MCF 10A (cell line): Measurements from ENCODE around the gene MYOT. TPM values are rescaled to one million over a fixed set of nuclear protein-coding genes. Genes with fewer than 3 reads are reported as not detected.

Experiments
- BruUV-seq: library from RNA; stranded (reverse); fragments of 400-500 nt; replicated peaks from 2 replicates; lab custom pipeline; 2021; lab: Mats Ljungman, UMichigan
- CTCF ChIA-PET: fragments of 300-600 bp; sonication (Branson Sonifier 250); formaldehyde crosslinking; extraction: SDS; loops from one replicate; lab custom pipeline; 2021; ENCODE audit warnings: antibody characterized with exemption, inconsistent platforms; lab: Yijun Ruan, JAX
- POLR2A ChIA-PET: fragments of 300-600, 350-650 bp; sonication (Branson Sonifier 250); formaldehyde crosslinking; extraction: SDS; loops from one replicate; lab custom pipeline; 2020; ENCODE audit warnings: antibody characterized with exemption, inconsistent platforms; lab: Yijun Ruan, JAX
- DNase-seq: peaks from one replicate; pipeline ENCODE4 v3.0.0-alpha.2; 2018; ENCODE audit not compliant: unreplicated experiment
- H3K27ac Mint-ChIP-seq: one replicate; pipeline ENCODE4 v1.8.0; 2022; ENCODE audit warnings: mild to moderate bottlenecking, low read depth, mixed read lengths; ENCODE audit not compliant: unreplicated experiment
- H3K27me3 Mint-ChIP-seq: one replicate; pipeline ENCODE4 v1.8.0; 2022; ENCODE audit warnings: mixed read lengths; ENCODE audit not compliant: insufficient read depth, unreplicated experiment
- H3K36me3 Mint-ChIP-seq: one replicate; pipeline ENCODE4 v1.8.0; 2022; ENCODE audit warnings: mild to moderate bottlenecking, moderate library complexity, mixed read lengths; ENCODE audit not compliant: insufficient read depth, unreplicated experiment
- H3K4me1 Mint-ChIP-seq: one replicate; pipeline ENCODE4 v1.8.0; 2022; ENCODE audit warnings: mixed read lengths; ENCODE audit not compliant: insufficient read depth, unreplicated experiment
- H3K4me3 Mint-ChIP-seq: one replicate; pipeline ENCODE4 v1.8.0; 2022; ENCODE audit warnings: mild to moderate bottlenecking, moderate library complexity, mixed read lengths; ENCODE audit not compliant: unreplicated experiment
- H3K9me3 Mint-ChIP-seq: one replicate; pipeline ENCODE4 v1.8.0; 2022; ENCODE audit warnings: mixed read lengths; ENCODE audit not compliant: unreplicated experiment
- CTCF ChIP-seq: fragments of 200-600 bp; IDR thresholded peaks from one replicate; pipeline ENCODE4 v1.8.0; 2022; ENCODE audit warnings: antibody characterized with exemption, mild to moderate bottlenecking; ENCODE audit not compliant: unreplicated experiment
- intact Hi-C: fragments of 100-400 bp; cut with micrococcal nuclease; formaldehyde crosslinking; loops from 2 replicates; pipeline ENCODE4 v1.14.1; 2022
- total RNA-seq: library from RNA; stranded (reverse); gene quantifications from 2 replicates; pipeline ENCODE4 v1.2.3, GENCODE V29; 2022

Gene MYOT
- total RNA-seq, 1 experiment from 2014 or later, result not detected

GRCh38 chr5:137825165-137825564 is 42.5 kb upstream of the MYOT start:
- no peak for DNase-seq
- ChIA-PET CTCF (interaction anchor here (0.6 to 5.1 kb wide), 9 partner anchors 20 to 244 kb away, joined by 3 to 59 read pairs (median 7); no protein-coding TSS in a partner anchor), POLR2A (interaction anchor here (0.6 to 1.4 kb wide), 4 partner anchors 12 to 118 kb away, joined by 3 to 5 read pairs (median 4); no protein-coding TSS in a partner anchor)
- TF ChIP-seq CTCF, result no peak
- no peaks in the 10 kb centered on the region for H3K36me3 Mint-ChIP-seq
- no peaks in the 10 kb centered on the region for H3K9me3 Mint-ChIP-seq
- no peak overlapping the region for H3K4me3 Mint-ChIP-seq
- H3K27ac Mint-ChIP-seq, result no peak overlapping the region
- BruUV-seq, result no TSS peak
- no peaks in the 10 kb centered on the region for H3K4me1 Mint-ChIP-seq
- intact Hi-C loops, result no loop called here
- H3K27me3 Mint-ChIP-seq, result peaks cover 8% of the 10 kb centered on the region

- TF ChIP-seq CTCF, result no peak
- Mint-ChIP-seq H3K36me3 (no peaks in the 10 kb centered on the region), H3K27ac (no peak overlapping the region), H3K4me3 (no peak overlapping the region), H3K27me3 (peaks cover 7% of the 10 kb centered on the region), H3K4me1 (no peaks in the 10 kb centered on the region), H3K9me3 (no peaks in the 10 kb centered on the region)
- DNase-seq, result no peak
- BruUV-seq, result no TSS peak
- intact Hi-C loops, result no loop called here
- ChIA-PET CTCF (interaction anchor here (0.6 to 5.1 kb wide), 8 partner anchors 16 to 243 kb away, joined by 3 to 59 read pairs (median 5); no protein-coding TSS in a partner anchor), POLR2A (interaction anchor here (1.3 kb wide), 1 partner anchor 13 kb away, joined by 4 read pairs; no protein-coding TSS in a partner anchor)
Observed at GRCh38 chr5:137826067-137826466, 41.6 kb upstream of the MYOT start.

GRCh38 chr5:137828180-137828579 is 39.5 kb upstream of the MYOT start:
- DNase-seq, result no peak
- CTCF ChIA-PET, result interaction anchor here (0.9 to 5.1 kb wide), 5 partner anchors 12 to 167 kb away, joined by 3 to 59 read pairs (median 4); no protein-coding TSS in a partner anchor
- no peak overlapping the region for H3K4me3 Mint-ChIP-seq
- POLR2A ChIA-PET, result interaction anchor here (0.7 to 0.9 kb wide), 2 partner anchors 30 to 76 kb away, joined by 3 read pairs; no protein-coding TSS in a partner anchor
- intact Hi-C loops, result no loop called here
- TF ChIP-seq CTCF, result no peak
- no peaks in the 10 kb centered on the region for H3K36me3 Mint-ChIP-seq
- no peak overlapping the region for H3K27ac Mint-ChIP-seq
- H3K9me3 Mint-ChIP-seq, result no peaks in the 10 kb centered on the region
- H3K27me3 Mint-ChIP-seq, result no peaks in the 10 kb centered on the region
- no peaks in the 10 kb centered on the region for H3K4me1 Mint-ChIP-seq
- BruUV-seq, result no TSS peak

- POLR2A ChIA-PET, result interaction anchor here (0.9 kb wide), 2 partner anchors 52 to 77 kb away, joined by 3 read pairs; no protein-coding TSS in a partner anchor
- no peak for DNase-seq
- no TSS peak for BruUV-seq
- Mint-ChIP-seq H3K4me1 (peaks cover 4% of the 10 kb centered on the region), H3K9me3 (no peaks in the 10 kb centered on the region), H3K27ac (no peak overlapping the region), H3K36me3 (no peaks in the 10 kb centered on the region), H3K4me3 (no peak overlapping the region), H3K27me3 (no peaks in the 10 kb centered on the region)
- TF ChIP-seq CTCF, result no peak
- intact Hi-C loops, result no loop called here
- CTCF ChIA-PET, result interaction anchor here (0.9 to 5.1 kb wide), 5 partner anchors 12 to 168 kb away, joined by 3 to 59 read pairs (median 4); no protein-coding TSS in a partner anchor
Observed at GRCh38 chr5:137828664-137829063, 39.0 kb upstream of the MYOT start.
